Activated CD4-positive, CD25-positive, alpha-beta regulatory T cell treated with anti-CD3 and anti-CD28 coated beads, Interleukin-2, amount 50 U/mL, for 16 hours (primary cell): ENCODE measurements around the gene KPRP.

Source experiments
- DNase-seq: peaks from one replicate; pipeline ENCODE4 v3.0.0-alpha.2; 2020; ENCODE audit warnings: low read depth, low spot score

Gene KPRP

DNA sequence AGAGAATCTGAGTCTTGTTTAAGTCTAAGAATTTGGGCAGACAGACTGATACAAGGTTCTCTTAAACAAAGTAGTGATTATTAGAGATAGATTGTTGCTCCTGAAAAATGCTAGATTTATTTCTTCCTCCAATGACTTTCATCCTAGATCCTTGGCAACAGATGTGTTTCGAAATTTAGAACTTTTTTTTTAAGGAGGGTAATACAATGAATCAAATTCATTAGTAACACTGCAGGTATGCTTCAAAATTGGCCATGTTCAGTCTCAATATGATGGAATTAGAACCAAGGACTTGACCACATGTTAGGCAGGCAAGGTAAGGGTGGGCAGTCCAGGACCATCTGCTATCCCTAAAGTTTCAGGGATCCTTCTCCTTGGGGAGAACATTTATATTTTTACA lies 12.6 kb downstream of the KPRP start:
- DNase-seq: no peak

DNA sequence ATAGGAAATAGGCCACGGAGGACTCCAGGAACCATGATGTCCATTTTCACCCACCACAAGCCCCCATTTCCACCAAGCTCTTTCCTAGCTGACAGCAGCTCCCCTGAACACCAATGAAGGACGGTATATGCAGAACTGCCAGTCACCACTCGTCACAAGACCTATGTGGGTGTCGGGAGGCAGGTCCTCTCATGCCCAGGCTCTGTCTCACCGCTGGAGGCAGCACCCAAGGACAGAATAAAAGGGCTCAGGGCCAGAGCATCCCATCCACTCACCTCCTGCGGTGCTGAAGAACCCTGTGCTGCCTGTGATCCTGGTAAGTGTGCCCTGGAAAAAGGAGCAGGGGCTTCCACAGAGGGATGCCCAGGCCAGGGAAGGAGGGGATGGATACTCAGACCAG lies 17.1 kb downstream of the KPRP start, which contains the start of gene LCE1F:
TSS of gene LCE1F (plus strand) at position 266 of the 400 bp plus-strand sequence. CDS start 1,232 bp downstream, outside the sequence.
- no peak for DNase-seq

DNA sequence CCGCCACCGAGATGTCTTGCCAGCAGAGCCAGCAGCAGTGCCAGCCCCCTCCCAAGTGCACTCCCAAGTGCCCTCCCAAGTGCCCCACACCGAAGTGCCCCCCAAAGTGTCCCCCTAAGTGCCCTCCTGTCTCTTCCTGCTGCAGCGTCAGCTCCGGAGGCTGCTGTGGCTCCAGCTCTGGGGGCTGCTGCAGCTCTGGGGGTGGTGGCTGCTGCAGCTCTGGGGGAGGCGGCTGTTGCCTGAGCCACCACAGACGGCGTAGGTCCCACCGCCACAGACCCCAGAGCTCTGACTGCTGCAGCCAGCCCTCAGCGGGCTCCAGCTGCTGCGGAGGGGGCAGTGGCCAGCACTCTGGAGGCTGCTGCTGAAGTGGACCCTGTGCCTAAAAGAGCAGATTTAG lies 18.5 kb downstream of the KPRP start:
- no peak for DNase-seq

DNA sequence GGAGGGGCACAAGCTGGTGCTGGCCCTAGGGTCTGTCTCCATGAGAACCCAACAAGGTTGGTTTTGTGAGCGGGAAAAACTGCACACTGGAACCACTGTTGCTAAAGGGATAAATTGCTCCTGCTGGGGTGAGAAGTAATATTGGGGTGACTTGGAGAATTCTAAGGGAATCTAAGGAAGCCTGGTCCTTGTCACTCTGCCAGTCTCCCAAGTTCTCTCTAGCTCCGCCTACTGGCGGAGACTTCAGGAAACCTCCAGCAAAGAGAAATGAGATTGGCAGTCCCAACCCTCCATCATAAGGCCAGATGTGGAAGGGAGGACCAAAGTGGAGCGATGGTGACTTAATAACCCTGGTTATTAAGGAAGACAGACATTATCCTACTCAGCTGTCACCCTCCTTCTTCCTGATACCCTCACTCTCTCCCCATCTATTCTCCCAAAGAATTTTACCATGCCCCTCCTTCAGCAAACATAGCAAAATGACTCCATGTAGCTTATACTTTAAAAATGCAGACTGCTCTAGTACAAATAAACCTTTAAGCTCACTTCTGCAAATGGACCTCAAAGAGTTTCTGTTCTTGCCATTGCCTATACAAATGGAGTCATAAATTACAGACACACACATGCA lies 19.8 kb downstream of the KPRP start:
- DNase-seq: no peak

DNA sequence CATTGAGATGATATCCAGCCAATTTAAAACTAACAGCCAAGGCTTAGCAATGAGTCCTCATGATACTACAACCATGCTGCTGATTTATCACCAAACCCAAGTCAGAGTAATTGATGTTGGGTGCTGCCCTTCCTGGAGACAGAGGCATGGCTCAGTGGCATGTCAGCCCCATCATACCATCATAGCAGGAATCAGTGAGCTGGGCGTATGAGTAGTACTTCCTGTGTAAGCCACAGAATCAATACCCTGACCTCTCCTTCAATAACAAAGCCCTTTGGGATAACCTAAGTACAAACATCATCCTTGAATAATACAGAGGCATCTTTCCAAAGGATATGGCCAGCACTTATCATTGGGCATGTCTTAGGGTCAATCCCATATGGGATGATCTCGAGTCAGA lies 25.3 kb downstream of the KPRP start:
- no peak for DNase-seq

DNA sequence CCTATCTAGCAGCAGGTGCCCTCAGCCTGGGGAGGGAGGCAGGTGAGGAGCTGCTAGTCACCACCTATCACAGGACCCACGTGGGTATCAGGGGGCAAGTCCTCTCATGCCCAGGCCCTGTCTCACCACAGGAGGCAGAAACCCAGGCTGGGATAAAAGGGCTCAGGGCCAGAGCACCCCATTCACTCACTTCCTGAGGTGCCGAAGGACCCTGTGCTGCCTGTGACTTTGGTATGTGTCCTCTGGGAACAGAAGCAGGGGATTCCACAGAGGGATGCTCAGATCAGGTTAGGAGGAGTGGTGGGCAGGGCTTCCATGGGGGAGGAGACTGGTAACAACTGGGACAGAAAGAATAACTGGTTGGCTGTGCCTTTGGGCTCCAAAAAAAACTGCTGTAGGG lies 28.3 kb downstream of the KPRP start, which contains the start of gene LCE1E:
TSS of gene LCE1E (plus strand) at position 181 of the 400 bp plus-strand sequence. CDS start 1,043 bp downstream, outside the sequence.
- no peak for DNase-seq

DNA sequence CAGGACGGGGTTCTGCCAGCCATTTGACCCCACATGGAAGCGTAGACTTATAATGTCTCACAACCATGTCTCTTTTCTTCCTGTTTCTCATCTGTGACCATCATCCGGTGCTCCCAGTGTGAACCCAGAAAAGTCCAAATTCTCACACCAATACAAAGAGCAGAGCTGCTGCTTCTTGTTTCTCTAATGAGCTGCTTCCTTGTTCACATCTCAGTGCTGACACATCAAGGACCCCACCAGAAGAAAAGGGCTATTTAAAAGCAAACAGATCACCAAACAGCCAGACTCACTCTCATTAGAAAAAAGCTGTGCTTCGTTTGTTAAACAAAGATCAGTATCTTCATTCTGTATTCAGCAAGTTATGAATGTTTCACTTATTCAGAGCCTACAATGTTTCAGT lies 37.9 kb downstream of the KPRP start:
- DNase-seq: no peak

DNA sequence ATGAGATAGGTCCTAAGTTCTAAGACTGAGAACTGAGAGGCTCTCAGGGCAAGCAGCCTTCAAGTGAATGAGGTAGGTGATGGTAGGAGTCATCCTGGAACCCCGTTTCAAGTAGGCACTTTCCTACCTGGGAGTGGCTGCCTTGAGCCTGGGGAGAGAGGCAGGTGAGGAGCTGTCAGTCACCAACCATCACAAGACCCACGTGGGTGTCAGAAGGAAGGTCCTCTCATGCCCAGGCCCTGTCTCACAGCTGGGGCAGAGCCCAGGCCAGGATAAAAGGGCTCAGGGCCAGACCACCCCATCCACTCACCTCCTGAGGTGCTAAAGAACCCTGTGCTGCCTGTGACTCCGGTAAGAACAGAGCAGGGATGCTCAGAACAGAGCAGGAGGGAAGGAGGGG lies 38.6 kb downstream of the KPRP start, which contains the start of gene LCE1D:
TSS of gene LCE1D (plus strand) at position 301 of the 400 bp plus-strand sequence. CDS start 1,074 bp downstream, outside the sequence.
- DNase-seq: no peak

DNA sequence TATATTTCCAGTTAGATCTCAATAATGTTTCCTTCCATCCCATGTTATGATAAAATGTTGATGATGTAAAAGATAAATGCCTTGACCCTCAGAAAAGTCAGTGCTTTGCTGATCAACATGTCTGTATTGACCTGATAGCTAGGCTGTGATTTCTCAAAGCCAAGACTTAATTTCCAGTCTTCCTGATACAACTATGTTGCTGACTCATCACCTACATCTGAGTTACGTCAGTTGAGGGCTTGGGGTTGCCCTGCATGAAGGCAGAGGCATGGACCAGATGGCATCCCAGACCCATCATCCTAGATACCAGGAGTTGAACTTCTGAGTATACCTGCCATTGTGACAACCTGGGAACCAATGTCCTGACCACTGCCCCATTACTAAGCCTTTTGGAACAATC lies 43.5 kb downstream of the KPRP start:
- DNase-seq: no peak

DNA sequence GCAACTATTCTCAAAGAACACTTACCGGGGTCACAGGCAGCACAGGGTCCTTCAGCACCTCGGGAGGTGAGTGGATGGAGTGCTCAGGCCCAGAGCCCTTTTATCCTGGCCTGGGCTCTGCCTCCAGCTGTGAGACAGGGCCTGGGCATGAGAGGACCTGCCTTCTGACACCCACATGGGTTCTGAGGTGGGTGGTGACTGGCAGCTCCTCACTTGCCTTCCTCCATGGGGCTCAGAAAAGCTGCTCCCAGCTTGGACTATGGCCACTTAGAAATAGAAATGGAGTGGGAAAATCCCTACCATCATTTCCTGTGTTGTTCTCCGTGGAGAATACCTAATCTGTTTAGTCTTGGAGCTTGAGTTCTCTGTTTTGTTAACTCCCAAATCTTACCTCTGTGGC lies 48.8 kb downstream of the KPRP start, which contains the start of gene LCE1C:
TSS of gene LCE1C (minus strand) at position 76 of the 400 bp plus-strand sequence. CDS start 1,173 bp downstream, outside the sequence.
- DNase-seq: no peak

DNA sequence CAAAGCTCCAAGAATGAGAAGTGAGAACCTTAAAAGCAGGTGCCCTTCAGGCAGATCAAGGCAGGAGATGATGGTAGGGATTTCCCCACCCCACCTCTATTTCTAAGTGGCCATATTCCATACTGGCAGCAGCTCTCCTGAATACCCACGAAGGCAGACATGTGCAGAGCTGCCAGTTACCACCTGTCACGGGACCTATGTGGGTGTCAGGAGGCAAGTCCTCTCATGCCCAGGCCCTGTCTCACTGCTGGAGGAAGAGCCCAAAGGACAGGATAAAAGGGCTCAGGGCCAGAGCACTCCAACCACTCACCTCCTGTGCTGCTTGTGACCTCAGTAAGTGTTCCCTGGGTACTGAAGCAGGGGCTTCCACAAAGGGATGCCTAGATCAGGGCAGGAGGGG lies 53.2 kb downstream of the KPRP start:
- no peak for DNase-seq
